ENCODE data around the gene PANK3. TPM values are rescaled to one million over a fixed set of nuclear protein-coding genes. Genes with fewer than 3 reads are reported as not detected.

PANK3 gene
- 10 to 100 TPM; 54.0 to 55.7 TPM for total RNA-seq

DNA sequence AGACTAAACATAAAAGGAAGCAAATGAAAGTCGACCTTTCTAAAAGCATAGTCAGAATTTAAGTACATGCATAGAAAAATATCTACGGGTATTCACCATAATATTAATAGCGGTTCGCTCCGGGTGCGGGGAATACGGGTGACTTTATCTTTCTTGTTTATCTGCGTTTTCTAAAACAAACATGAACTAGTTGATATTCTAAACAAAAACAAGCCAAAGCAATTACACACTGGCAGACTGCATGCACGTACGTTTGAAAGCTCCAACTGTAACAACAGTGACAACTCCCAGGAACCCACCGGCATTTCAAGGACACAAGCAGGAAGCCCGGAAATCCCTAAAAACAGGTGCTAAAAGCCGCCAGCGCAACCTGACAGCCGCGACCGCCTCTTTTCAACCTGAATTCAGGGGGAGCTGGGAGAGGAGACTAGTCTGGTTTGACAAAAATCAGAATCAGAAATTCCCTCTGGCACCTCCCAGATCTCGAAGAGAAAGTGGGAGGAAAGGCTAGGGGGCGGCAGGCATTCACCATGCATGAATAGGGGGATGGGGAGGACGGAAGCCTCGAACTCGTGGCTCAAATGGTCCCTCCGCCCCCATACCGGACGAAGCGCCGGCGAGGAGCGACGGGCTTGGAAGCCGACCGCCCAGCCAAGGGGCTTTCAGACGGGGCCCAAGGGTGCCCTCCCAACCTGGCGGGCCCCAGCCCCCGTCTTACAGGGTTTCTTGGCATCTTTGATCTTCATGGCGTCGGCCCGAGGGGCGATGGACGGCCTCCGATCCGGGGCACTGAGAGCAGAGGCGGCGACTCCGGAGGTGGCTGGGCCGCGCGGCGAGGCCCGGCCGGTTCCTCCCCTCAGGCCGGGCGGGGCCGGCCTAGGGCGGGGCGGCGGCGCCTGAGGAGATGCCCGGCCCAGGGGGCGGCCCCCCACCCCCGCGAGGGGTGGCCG, at the start of gene PANK3:
Gene PANK3 (minus strand): TSS at position 831 of the 950 bp plus-strand sequence. CDS start 85 bp downstream, at position 746.
- Mint-ChIP-seq H3K27me3 (no peaks in the 10 kb centered on the region), H3K36me3 (peaks cover 18% of the 10 kb centered on the region), H3K4me1 (ENCODE audit: low read depth) (peaks cover 32% of the 10 kb centered on the region), H3K9me3 (no peaks in the 10 kb centered on the region), H3K27ac (peak within 1 kb of the TSS; percentile 96), H3K4me3 (peak within 1 kb of the TSS; percentile 96)
- no peak for DNase-seq
- POLR2A ChIA-PET, result interaction anchor here (0.7 to 1.4 kb wide), 4 partner anchors 12 to 108 kb away, joined by 3 to 6 read pairs (median 3); no protein-coding TSS in a partner anchor
- intact Hi-C loops (cut with micrococcal nuclease), result loop anchor here (1.0 to 5.0 kb wide), 6 partner anchors 29 to 1058 kb away; partner anchors contain the start of genes DOCK2, RARS1 and SPDL1
- CTCF ChIA-PET, result no interaction called here

DNA sequence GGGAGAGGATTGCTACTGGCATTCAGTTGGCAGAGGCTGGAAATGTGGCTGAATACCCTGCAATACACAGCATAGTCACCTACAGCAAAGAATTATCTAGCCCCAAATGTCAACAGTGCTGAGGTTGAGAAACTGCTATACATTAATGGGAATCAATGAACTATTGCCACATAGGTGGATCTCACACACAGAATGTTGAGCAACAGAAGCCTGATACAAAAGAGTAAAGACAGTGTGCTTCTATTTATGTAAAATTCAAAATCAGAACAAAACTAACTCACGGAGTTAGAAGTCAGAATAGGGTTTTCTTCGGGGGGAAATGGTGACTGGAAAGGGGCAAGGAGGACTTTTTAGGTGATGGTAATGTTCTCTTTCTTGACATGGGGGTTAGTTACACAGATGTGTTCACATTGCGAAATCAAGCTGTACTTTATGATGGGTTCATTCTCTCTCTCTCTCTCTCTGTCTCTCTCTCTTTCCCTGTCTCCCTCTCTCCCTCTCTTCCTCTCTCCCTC, 45.7 kb upstream of the PANK3 start:
- POLR2A ChIA-PET, result no interaction called here
- Mint-ChIP-seq H3K4me3 (no peak overlapping the region), H3K36me3 (no peaks in the 10 kb centered on the region), H3K27me3 (peaks cover 10% of the 10 kb centered on the region), H3K27ac (no peak overlapping the region), H3K4me1 (ENCODE audit: low read depth) (no peaks in the 10 kb centered on the region), H3K9me3 (no peaks in the 10 kb centered on the region)
- no peak for DNase-seq
- CTCF ChIA-PET, result no interaction called here
- intact Hi-C loops (cut with micrococcal nuclease), result no loop called here

- ChIA-PET CTCF (interaction anchor here (1.2 kb wide), 1 partner anchor 10 kb away, joined by 3 read pairs; no protein-coding TSS in a partner anchor), POLR2A (no interaction called here)
- DNase-seq, result no peak
- Mint-ChIP-seq H3K36me3 (no peaks in the 10 kb centered on the region), H3K27me3 (no peaks in the 10 kb centered on the region), H3K9me3 (no peaks in the 10 kb centered on the region), H3K4me3 (no peak overlapping the region), H3K4me1 (ENCODE audit: low read depth) (no peaks in the 10 kb centered on the region), H3K27ac (no peak overlapping the region)
- intact Hi-C loops (cut with micrococcal nuclease), result no loop called here
Measured at GRCh38 chr5:168620807-168621206, 41.6 kb upstream of the PANK3 start.

GRCh38 chr5:168614661-168615060, 35.5 kb upstream of the PANK3 start:
- CTCF ChIA-PET, result no interaction called here
- intact Hi-C loops (cut with micrococcal nuclease), result no loop called here
- no peak overlapping the region for H3K4me3 Mint-ChIP-seq
- no peaks in the 10 kb centered on the region for H3K36me3 Mint-ChIP-seq
- no peaks in the 10 kb centered on the region for H3K27me3 Mint-ChIP-seq
- POLR2A ChIA-PET, result no interaction called here
- H3K4me1 Mint-ChIP-seq (ENCODE audit: low read depth), result peaks cover 11% of the 10 kb centered on the region
- no peak for DNase-seq
- H3K27ac Mint-ChIP-seq, result no peak overlapping the region
- no peaks in the 10 kb centered on the region for H3K9me3 Mint-ChIP-seq

- CTCF ChIA-PET, result no interaction called here
Measured at GRCh38 chr5:168613996-168614395, 34.8 kb upstream of the PANK3 start.

DNA sequence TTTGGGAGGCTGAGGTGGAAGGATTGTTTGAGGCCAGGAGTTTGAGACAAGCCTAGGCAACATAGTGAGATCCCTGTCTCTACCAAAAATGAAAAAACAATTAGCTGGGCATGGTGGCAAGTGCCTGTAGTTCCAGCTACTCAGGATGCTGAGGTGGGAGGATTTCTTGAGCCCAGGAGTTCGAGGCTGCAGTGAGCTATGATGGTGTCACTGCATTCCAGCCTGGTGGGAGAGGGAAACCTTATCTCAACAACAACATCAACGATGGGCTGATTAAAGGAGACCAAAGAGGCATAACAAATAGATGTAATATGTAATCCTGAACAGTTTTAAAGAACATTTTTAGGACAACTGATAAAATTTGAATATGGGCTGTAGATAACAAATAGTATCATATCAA, 34.2 kb upstream of the PANK3 start:
- no peak for DNase-seq
- ChIA-PET POLR2A (no interaction called here), CTCF (no interaction called here)
- Mint-ChIP-seq H3K4me1 (ENCODE audit: low read depth) (peaks cover 15% of the 10 kb centered on the region), H3K9me3 (no peaks in the 10 kb centered on the region), H3K4me3 (no peak overlapping the region), H3K27me3 (no peaks in the 10 kb centered on the region), H3K27ac (no peak overlapping the region), H3K36me3 (no peaks in the 10 kb centered on the region)
- intact Hi-C loops (cut with micrococcal nuclease), result loop anchor here (1.0 kb wide), 1 partner anchor 34 kb away; the partner anchor contains the start of gene PANK3

More at GRCh38 chr5:168613996-168614395, 34.8 kb upstream of the PANK3 start:
- H3K9me3 Mint-ChIP-seq, result no peaks in the 10 kb centered on the region
- DNase-seq, result no peak
- H3K27ac Mint-ChIP-seq, result no peak overlapping the region
- H3K27me3 Mint-ChIP-seq, result no peaks in the 10 kb centered on the region
- H3K36me3 Mint-ChIP-seq, result no peaks in the 10 kb centered on the region
- H3K4me1 Mint-ChIP-seq (ENCODE audit: low read depth), result peaks cover 11% of the 10 kb centered on the region
- intact Hi-C loops (cut with micrococcal nuclease), result loop anchor here (1.0 kb wide), 1 partner anchor 35 kb away; the partner anchor contains the start of gene PANK3
- POLR2A ChIA-PET, result no interaction called here
- no peak overlapping the region for H3K4me3 Mint-ChIP-seq

DNA sequence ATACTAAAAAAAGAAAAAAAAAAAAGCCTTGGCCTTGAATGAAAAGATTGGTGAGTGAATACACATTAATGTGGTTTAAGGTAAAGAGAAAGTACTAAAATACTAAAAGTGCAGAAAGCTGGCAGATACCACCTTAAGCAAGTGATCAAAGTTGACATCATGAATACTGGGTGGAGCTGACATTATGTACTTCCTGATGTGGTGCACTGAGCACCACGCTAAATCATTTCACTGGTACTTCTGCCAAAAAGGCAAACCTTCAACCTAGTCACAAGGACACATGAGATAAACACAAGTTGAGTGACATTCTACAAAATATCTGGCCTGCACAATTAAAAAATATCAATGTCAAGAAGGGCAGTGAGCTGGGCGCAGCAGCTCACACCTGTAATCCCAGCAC, 33.8 kb upstream of the PANK3 start:
- peaks cover 19% of the 10 kb centered on the region for H3K4me1 Mint-ChIP-seq (ENCODE audit: low read depth)
- H3K4me3 Mint-ChIP-seq, result peak overlapping the region; percentile 35
- CTCF ChIA-PET, result no interaction called here
- POLR2A ChIA-PET, result no interaction called here
- peak overlapping the region; percentile 4 for H3K27ac Mint-ChIP-seq
- H3K36me3 Mint-ChIP-seq, result no peaks in the 10 kb centered on the region
- H3K9me3 Mint-ChIP-seq, result no peaks in the 10 kb centered on the region
- intact Hi-C loops (cut with micrococcal nuclease), result loop anchor here (1.0 kb wide), 1 partner anchor 34 kb away; the partner anchor contains the start of gene PANK3
- no peaks in the 10 kb centered on the region for H3K27me3 Mint-ChIP-seq
- no peak for DNase-seq

DNA sequence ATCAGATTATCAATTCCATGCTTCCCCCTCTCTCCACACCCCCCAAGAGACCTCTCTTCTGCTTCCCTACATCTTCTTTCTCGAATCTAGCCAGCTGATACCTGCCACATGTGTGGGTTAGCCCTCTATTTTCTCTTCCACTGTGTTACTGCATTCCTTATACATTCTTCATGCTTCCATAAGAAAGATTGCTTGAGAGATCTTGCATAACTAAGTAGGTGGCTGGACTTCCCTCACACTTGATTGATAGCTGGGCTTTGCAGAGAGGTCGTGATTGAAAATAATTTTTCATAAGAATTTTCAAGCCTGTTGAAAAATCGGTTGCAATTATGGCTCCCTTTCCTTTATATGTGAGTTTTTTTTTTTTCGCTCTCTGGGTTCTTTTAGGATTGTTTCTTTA, 33.0 kb upstream of the PANK3 start:
- POLR2A ChIA-PET, result no interaction called here
- CTCF ChIA-PET, result interaction anchor here (1.5 kb wide), 1 partner anchor 8 kb away, joined by 3 read pairs; no protein-coding TSS in a partner anchor
- H3K4me3 Mint-ChIP-seq, result no peak overlapping the region
- H3K4me1 Mint-ChIP-seq (ENCODE audit: low read depth), result peaks cover 24% of the 10 kb centered on the region
- no peaks in the 10 kb centered on the region for H3K36me3 Mint-ChIP-seq
- H3K27ac Mint-ChIP-seq, result no peak overlapping the region
- no peaks in the 10 kb centered on the region for H3K9me3 Mint-ChIP-seq
- intact Hi-C loops (cut with micrococcal nuclease), result no loop called here
- no peak for DNase-seq
- H3K27me3 Mint-ChIP-seq, result no peaks in the 10 kb centered on the region

- Mint-ChIP-seq H3K27ac (no peak overlapping the region), H3K9me3 (no peaks in the 10 kb centered on the region), H3K27me3 (peaks cover under 1% of the 10 kb centered on the region), H3K4me1 (ENCODE audit: low read depth) (peaks cover 24% of the 10 kb centered on the region), H3K4me3 (no peak overlapping the region), H3K36me3 (no peaks in the 10 kb centered on the region)
- no peak for DNase-seq
- ChIA-PET POLR2A (no interaction called here), CTCF (interaction anchor here (0.6 to 1.5 kb wide), 2 partner anchors 9 to 865 kb away, joined by 3 to 4 read pairs; no protein-coding TSS in a partner anchor)
- intact Hi-C loops (cut with micrococcal nuclease), result no loop called here
Measured at GRCh38 chr5:168611165-168611564, 32.0 kb upstream of the PANK3 start.

DNA sequence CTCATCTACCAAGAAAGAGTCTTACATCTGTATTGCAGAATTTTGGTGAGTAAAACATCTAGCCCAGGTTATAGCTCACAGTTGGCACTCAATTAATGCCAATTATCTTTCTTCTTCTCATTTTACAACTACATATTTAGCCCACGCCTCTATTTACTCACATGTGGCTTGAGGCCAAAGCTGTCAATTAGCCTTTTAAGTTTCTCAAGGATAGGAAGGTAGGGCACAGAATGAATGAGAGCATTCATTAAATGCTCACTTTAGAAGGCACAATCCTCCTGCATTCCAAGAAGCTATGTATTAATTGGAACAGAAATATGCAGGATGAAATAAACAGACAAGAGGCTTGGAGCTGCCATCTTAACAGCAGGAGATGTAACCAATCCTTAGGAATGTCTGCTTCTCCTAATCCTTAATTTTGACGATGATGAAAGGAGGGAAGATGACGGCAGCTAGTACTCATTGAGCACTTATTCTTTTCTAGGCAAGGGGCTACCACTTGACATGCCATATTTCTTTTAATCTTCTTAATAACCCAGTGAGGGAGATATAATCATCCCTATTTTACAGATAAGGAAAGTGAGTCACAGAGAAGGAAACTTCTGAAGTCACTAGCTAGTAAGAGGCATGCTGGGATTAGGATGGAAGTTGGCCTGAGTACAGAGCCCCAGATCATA, 30.8 kb upstream of the PANK3 start:
- intact Hi-C loops (cut with micrococcal nuclease), result loop anchor here (5.0 kb wide), 1 partner anchor 318 kb away; the partner anchor contains the start of gene WWC1
- peaks cover 3% of the 10 kb centered on the region for H3K27me3 Mint-ChIP-seq
- H3K27ac Mint-ChIP-seq, result no peak overlapping the region
- H3K9me3 Mint-ChIP-seq, result no peaks in the 10 kb centered on the region
- DNase-seq, result no peak
- ChIA-PET CTCF (no interaction called here), POLR2A (interaction anchor here (0.5 kb wide), 1 partner anchor 93 kb away, joined by 3 read pairs; no protein-coding TSS in a partner anchor)
- no peaks in the 10 kb centered on the region for H3K36me3 Mint-ChIP-seq
- H3K4me3 Mint-ChIP-seq, result no peak overlapping the region
- H3K4me1 Mint-ChIP-seq (ENCODE audit: low read depth), result peaks cover 24% of the 10 kb centered on the region

- ChIA-PET CTCF (no interaction called here), POLR2A (no interaction called here)
- peaks cover 3% of the 10 kb centered on the region for H3K27me3 Mint-ChIP-seq
- no peak overlapping the region for H3K27ac Mint-ChIP-seq
- H3K4me1 Mint-ChIP-seq (ENCODE audit: low read depth), result peaks cover 24% of the 10 kb centered on the region
- H3K36me3 Mint-ChIP-seq, result no peaks in the 10 kb centered on the region
- DNase-seq, result no peak
- H3K9me3 Mint-ChIP-seq, result no peaks in the 10 kb centered on the region
- H3K4me3 Mint-ChIP-seq, result no peak overlapping the region
- intact Hi-C loops (cut with micrococcal nuclease), result loop anchor here (1.0 to 5.0 kb wide), 2 partner anchors 30 to 317 kb away; partner anchors contain the start of genes PANK3 and WWC1
Measured at GRCh38 chr5:168608821-168609220, 29.7 kb upstream of the PANK3 start.

- ChIA-PET CTCF (no interaction called here), POLR2A (no interaction called here)
- Mint-ChIP-seq H3K9me3 (no peaks in the 10 kb centered on the region), H3K36me3 (no peaks in the 10 kb centered on the region), H3K4me3 (no peak overlapping the region), H3K27me3 (peaks cover 3% of the 10 kb centered on the region), H3K27ac (peak overlapping the region; percentile 24), H3K4me1 (ENCODE audit: low read depth) (peaks cover 24% of the 10 kb centered on the region)
- DNase-seq, result no peak
- intact Hi-C loops (cut with micrococcal nuclease), result loop anchor here (1.0 to 5.0 kb wide), 2 partner anchors 29 to 316 kb away; partner anchors contain the start of genes PANK3 and WWC1
Measured at GRCh38 chr5:168608386-168608785, 29.2 kb upstream of the PANK3 start.

Measured in activated CD4-positive, alpha-beta memory T cell treated with anti-CD3 and anti-CD28 coated beads for 36 hours (primary cell).